Astrocyte (in vitro differentiated cells and primary cell): ENCODE data around the gene PDGFRB. TPM values are rescaled to one million over a fixed set of nuclear protein-coding genes. Genes with fewer than 3 reads are reported as not detected.

Source experiments
- DNase-seq: peaks from one replicate; pipeline ENCODE4 v3.0.0-alpha.2; 2010; ENCODE audit warnings: low read depth
- FAIRE-seq: peaks from 2 replicates; lab custom pipeline; 2011; peaks lifted over from hg19 to GRCh38; lab: Jason Lieb, UNC
- H2AFZ ChIP-seq: 2 replicates; pipeline ENCODE4 v1.6.0; 2012; ENCODE audit warnings: low read depth, low read length, inconsistent platforms
- H3K27ac ChIP-seq: 2 replicates; pipeline ENCODE4 v1.5.1; 2011; ENCODE audit warnings: low read depth, low read length, inconsistent platforms
- H3K27me3 ChIP-seq: 2 replicates; pipeline ENCODE4 v1.6.0; 2011; ENCODE audit warnings: low read length, inconsistent platforms; ENCODE audit not compliant: insufficient read depth
- H3K36me3 ChIP-seq: 2 replicates; pipeline ENCODE4 v1.5.1; 2011; ENCODE audit warnings: low read length, inconsistent platforms; ENCODE audit not compliant: insufficient read depth
- H3K4me1 ChIP-seq: 2 replicates; pipeline ENCODE4 v1.5.1; 2011; ENCODE audit warnings: low read length, inconsistent platforms; ENCODE audit not compliant: insufficient read depth
- H3K4me2 ChIP-seq: 2 replicates; pipeline ENCODE4 v1.6.0; 2012; ENCODE audit warnings: low read length, inconsistent platforms
- H3K4me3 ChIP-seq: 2 replicates; pipeline ENCODE4 v1.5.1; 2011; ENCODE audit warnings: low read depth, mild to moderate bottlenecking, low read length, inconsistent platforms; ENCODE audit not compliant: insufficient read depth
- H3K79me2 ChIP-seq: 2 replicates; pipeline ENCODE4 v1.6.0; 2012; ENCODE audit warnings: mild to moderate bottlenecking, low read length, inconsistent platforms; ENCODE audit not compliant: insufficient read depth
- H3K9ac ChIP-seq: 2 replicates; pipeline ENCODE4 v1.6.0; 2012; ENCODE audit warnings: mild to moderate bottlenecking, low read length, inconsistent platforms
- H3K9me3 ChIP-seq: 2 replicates; pipeline ENCODE4 v1.5.1; 2012; ENCODE audit warnings: low read depth, mild to moderate bottlenecking, low read length, inconsistent platforms; ENCODE audit not compliant: insufficient read depth
- H4K20me1 ChIP-seq: 2 replicates; pipeline ENCODE4 v1.6.0; 2012; ENCODE audit warnings: low read length, inconsistent platforms; ENCODE audit not compliant: insufficient read depth
- H3K27ac Mint-ChIP-seq: one replicate; pipeline ENCODE4 v1.8.0; 2021; ENCODE audit warnings: mild to moderate bottlenecking, mixed read lengths; ENCODE audit not compliant: unreplicated experiment
- H3K27me3 Mint-ChIP-seq: one replicate; pipeline ENCODE4 v1.8.0; 2021; ENCODE audit warnings: low read depth, mixed read lengths; ENCODE audit not compliant: unreplicated experiment
- H3K36me3 Mint-ChIP-seq: one replicate; pipeline ENCODE4 v1.8.0; 2021; ENCODE audit warnings: low read depth, mixed read lengths; ENCODE audit not compliant: unreplicated experiment
- H3K4me1 Mint-ChIP-seq: one replicate; pipeline ENCODE4 v1.8.0; 2021; ENCODE audit warnings: low read depth, mixed read lengths; ENCODE audit not compliant: unreplicated experiment
- H3K4me3 Mint-ChIP-seq: one replicate; pipeline ENCODE4 v1.8.0; 2021; ENCODE audit warnings: mild to moderate bottlenecking, moderate library complexity, mixed read lengths; ENCODE audit not compliant: unreplicated experiment
- H3K9me3 Mint-ChIP-seq: one replicate; pipeline ENCODE4 v1.8.0; 2021; ENCODE audit warnings: mild to moderate bottlenecking, mixed read lengths; ENCODE audit not compliant: unreplicated experiment
- EZH2 ChIP-seq: IDR thresholded peaks from 2 replicates; pipeline ENCODE4 v1.6.1; 2012; ENCODE audit warnings: mild to moderate bottlenecking, low read length, inconsistent platforms; ENCODE audit not compliant: insufficient read depth
- total RNA-seq: library from RNA; stranded (reverse); gene quantifications from 2 replicates; pipeline ENCODE4 v1.2.1, GENCODE V29; 2021
- TF ChIP-seq, protein P1 (sequence below): IDR thresholded peaks from 2 replicates; pipeline ENCODE4 v1.5.1; 2011; ENCODE audit warnings: low read depth, mild to moderate bottlenecking, inconsistent platforms, low read length, moderate library complexity; ENCODE audit not compliant: insufficient read depth

PDGFRB gene
- total RNA-seq, 1 donor from 2014 or later: 78.8 TPM

DNA sequence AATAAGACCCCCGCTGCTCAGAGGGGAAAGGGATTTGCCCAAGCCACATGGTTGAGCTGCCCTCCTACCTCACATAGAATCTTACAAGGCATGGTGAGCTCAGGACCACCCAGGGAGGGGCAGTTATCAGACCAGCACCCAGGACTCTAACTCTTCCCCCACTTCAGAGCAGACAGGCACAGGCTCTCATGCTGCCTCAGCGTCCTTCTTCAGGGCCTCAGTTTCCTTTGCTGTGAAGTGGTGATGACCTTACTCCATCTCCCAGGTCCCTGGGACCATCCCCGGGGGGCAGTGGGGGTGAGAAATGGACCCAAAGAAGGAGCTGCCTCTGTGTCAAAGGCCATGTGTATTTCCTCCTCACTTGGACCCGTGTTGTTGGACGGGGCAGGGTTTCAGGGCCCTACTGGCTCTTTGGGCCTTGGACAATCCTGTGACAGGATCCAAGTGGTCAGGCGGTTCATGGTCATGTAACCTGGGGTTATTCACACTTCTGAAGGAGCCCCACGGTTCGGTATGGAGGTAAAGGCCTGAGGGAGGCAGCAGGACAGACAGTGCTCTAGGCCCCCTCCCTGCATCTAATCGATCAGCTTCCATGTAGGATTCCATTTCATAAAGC, 37.6 kb downstream of the PDGFRB start:
- H3K4me3 ChIP-seq: no peak overlapping the region
- Mint-ChIP-seq H3K36me3 (peaks cover 25% of the 10 kb centered on the region), H3K27me3 (peaks cover 2% of the 10 kb centered on the region), H3K27ac (no peak overlapping the region), H3K9me3 (no peaks in the 10 kb centered on the region), H3K4me3 (peak overlapping the region; percentile 15), H3K4me1 (peaks cover 11% of the 10 kb centered on the region)
- H3K4me2 ChIP-seq: no peak overlapping the region
- TF ChIP-seq, protein P1, sequence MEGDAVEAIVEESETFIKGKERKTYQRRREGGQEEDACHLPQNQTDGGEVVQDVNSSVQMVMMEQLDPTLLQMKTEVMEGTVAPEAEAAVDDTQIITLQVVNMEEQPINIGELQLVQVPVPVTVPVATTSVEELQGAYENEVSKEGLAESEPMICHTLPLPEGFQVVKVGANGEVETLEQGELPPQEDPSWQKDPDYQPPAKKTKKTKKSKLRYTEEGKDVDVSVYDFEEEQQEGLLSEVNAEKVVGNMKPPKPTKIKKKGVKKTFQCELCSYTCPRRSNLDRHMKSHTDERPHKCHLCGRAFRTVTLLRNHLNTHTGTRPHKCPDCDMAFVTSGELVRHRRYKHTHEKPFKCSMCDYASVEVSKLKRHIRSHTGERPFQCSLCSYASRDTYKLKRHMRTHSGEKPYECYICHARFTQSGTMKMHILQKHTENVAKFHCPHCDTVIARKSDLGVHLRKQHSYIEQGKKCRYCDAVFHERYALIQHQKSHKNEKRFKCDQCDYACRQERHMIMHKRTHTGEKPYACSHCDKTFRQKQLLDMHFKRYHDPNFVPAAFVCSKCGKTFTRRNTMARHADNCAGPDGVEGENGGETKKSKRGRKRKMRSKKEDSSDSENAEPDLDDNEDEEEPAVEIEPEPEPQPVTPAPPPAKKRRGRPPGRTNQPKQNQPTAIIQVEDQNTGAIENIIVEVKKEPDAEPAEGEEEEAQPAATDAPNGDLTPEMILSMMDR: no peak
- no peak for TF ChIP-seq EZH2
- no peaks in the 10 kb centered on the region for H3K27me3 ChIP-seq
- H2AFZ ChIP-seq: no peak overlapping the region
- no peak overlapping the region for H3K27ac ChIP-seq
- peaks cover 34% of the 10 kb centered on the region for H3K36me3 ChIP-seq
- FAIRE-seq (no peak), DNase-seq (no peak)
- H3K9me3 ChIP-seq: no peaks in the 10 kb centered on the region
- peaks cover 6% of the 10 kb centered on the region for H3K4me1 ChIP-seq
- H3K79me2 ChIP-seq: no peaks in the 10 kb centered on the region
- no peak overlapping the region for H3K9ac ChIP-seq
- H4K20me1 ChIP-seq: no peaks in the 10 kb centered on the region

DNA sequence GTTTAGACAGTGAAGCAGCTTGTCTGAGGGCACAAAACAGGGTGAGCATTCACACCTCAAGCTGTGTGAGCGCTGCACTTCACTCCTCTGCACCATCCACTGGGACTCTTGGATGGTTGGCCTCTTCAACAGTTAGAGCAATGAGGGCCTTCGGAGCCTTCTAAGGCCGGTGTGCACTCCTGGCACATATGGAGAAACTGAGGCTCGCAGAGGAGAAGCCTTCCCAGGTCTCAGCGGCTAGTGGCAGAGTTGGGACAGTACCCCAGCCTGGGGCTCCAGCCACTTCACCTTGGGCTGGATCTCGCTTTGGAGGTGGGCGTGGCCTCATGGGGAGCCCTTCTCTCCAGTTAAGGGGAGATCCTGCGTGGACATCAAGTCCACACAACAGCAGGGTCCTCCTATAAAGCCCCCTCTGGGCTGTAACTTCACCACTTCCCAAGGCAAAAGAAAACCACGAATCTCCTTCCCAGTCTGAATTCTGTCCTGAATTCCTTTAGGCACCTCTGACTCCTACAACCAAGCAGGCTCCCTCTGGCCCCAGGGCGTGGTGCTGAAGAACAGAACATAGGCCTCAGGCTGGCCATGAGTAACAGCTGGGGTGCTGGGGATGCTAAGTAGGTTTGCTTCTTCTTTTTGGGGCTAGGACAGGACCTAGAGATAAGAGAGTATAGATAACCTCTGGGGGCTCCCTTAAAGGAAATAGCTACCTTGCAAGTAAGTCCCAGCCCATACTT, 38.8 kb downstream of the PDGFRB start:
- Mint-ChIP-seq H3K4me3 (no peak overlapping the region), H3K4me1 (peaks cover 23% of the 10 kb centered on the region), H3K36me3 (peaks cover 19% of the 10 kb centered on the region), H3K27ac (no peak overlapping the region), H3K9me3 (no peaks in the 10 kb centered on the region), H3K27me3 (peaks cover 2% of the 10 kb centered on the region)
- DNase-seq (no peak), FAIRE-seq (no peak)
- Histone ChIP-seq H3K9me3 (no peaks in the 10 kb centered on the region), H4K20me1 (no peaks in the 10 kb centered on the region), H3K4me2 (no peak overlapping the region), H3K4me1 (peaks cover 18% of the 10 kb centered on the region), H3K9ac (no peak overlapping the region), H3K27me3 (no peaks in the 10 kb centered on the region), H3K36me3 (peaks cover 27% of the 10 kb centered on the region), H2AFZ (no peak overlapping the region), H3K4me3 (no peak overlapping the region), H3K27ac (no peak overlapping the region), H3K79me2 (no peaks in the 10 kb centered on the region)
- TF ChIP-seq, protein P1: no peak
- no peak for TF ChIP-seq EZH2
